HCT116 (cell line): ENCODE results near the gene CHN1.

Experiments used
- CEBPB ChIP-seq: IDR thresholded peaks from 2 replicates; pipeline ENCODE4 v1.6.1; 2012; ENCODE audit warnings: low read depth
- CTCF ChIP-seq, 3 experiments: fragments of 200-600 bp in 1 of 3; sonication (generic) in 1 of 3; IDR thresholded peaks in 2 of 3; conservative IDR thresholded peaks in 1 of 3; 2 replicates each; pipeline ENCODE4 v1.5.1; 2012 to 2017; ENCODE audit warnings: low read depth in 2 of 3, low read length in 2 of 3, antibody characterized with exemption in 1 of 3, borderline replicate concordance in 1 of 3, control low read depth in 1 of 3, mild to moderate bottlenecking in 1 of 3, mixed read lengths in 1 of 3, mixed run types in 1 of 3, moderate library complexity in 1 of 3; ENCODE audit not compliant: insufficient read depth in 1 of 3
- EGR1 ChIP-seq: IDR thresholded peaks from 2 replicates; pipeline ENCODE4 v1.6.1; 2012; ENCODE audit warnings: low read depth
- EZH2 ChIP-seq: fragments of 200-600 bp; sonication (generic); IDR thresholded peaks from 2 replicates; pipeline ENCODE4 v1.6.1; 2017; ENCODE audit warnings: antibody characterized with exemption, mixed run types
- POLR2A ChIP-seq: IDR thresholded peaks from 2 replicates; pipeline ENCODE4 v1.7.0; 2011; ENCODE audit warnings: borderline replicate concordance; ENCODE audit not compliant: insufficient read depth, insufficient read length; ENCODE audit errors: extremely low read depth
- POLR2AphosphoS5 ChIP-seq: IDR thresholded peaks from 2 replicates; pipeline ENCODE4 v1.6.1; 2011; ENCODE audit warnings: mild to moderate bottlenecking, low read depth, low read length, moderate library complexity
- RAD21 ChIP-seq: IDR thresholded peaks from 2 replicates; pipeline ENCODE4 v1.6.1; 2012; ENCODE audit warnings: low read depth, mild to moderate bottlenecking
- SIN3A ChIP-seq: IDR thresholded peaks from 2 replicates; pipeline ENCODE4 v1.6.1; 2012; ENCODE audit warnings: low read depth
- SRF ChIP-seq: IDR thresholded peaks from 2 replicates; pipeline ENCODE4 v1.6.1; 2012; ENCODE audit warnings: low read depth
- TF ChIP-seq, protein P1 (sequence below): IDR thresholded peaks from 2 replicates; pipeline ENCODE4 v1.6.1; 2012; ENCODE audit warnings: low read depth

- TF ChIP-seq POLR2A (no peak), POLR2AphosphoS5 (no peak), CTCF (IDR thresholded peaks at IDR 0.05 in 2 of 3, conservative IDR thresholded peaks at IDR 0.05 in 1 of 3; ENCODE audit: borderline replicate concordance in 1 of 3, insufficient read depth in 1 of 3, low read depth in 2 of 3, low read length in 2 of 3) (no peak), SRF (no peak), RAD21 (no peak), EZH2 (no peak), SIN3A (no peak), CEBPB (no peak), EGR1 (no peak)
- TF ChIP-seq, protein P1, sequence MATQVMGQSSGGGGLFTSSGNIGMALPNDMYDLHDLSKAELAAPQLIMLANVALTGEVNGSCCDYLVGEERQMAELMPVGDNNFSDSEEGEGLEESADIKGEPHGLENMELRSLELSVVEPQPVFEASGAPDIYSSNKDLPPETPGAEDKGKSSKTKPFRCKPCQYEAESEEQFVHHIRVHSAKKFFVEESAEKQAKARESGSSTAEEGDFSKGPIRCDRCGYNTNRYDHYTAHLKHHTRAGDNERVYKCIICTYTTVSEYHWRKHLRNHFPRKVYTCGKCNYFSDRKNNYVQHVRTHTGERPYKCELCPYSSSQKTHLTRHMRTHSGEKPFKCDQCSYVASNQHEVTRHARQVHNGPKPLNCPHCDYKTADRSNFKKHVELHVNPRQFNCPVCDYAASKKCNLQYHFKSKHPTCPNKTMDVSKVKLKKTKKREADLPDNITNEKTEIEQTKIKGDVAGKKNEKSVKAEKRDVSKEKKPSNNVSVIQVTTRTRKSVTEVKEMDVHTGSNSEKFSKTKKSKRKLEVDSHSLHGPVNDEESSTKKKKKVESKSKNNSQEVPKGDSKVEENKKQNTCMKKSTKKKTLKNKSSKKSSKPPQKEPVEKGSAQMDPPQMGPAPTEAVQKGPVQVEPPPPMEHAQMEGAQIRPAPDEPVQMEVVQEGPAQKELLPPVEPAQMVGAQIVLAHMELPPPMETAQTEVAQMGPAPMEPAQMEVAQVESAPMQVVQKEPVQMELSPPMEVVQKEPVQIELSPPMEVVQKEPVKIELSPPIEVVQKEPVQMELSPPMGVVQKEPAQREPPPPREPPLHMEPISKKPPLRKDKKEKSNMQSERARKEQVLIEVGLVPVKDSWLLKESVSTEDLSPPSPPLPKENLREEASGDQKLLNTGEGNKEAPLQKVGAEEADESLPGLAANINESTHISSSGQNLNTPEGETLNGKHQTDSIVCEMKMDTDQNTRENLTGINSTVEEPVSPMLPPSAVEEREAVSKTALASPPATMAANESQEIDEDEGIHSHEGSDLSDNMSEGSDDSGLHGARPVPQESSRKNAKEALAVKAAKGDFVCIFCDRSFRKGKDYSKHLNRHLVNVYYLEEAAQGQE, result no peak
These were observed 33.1 kb downstream of the CHN1 start for GRCh38 chr2:174971868-174972781.
